GM19043 (cell line): ENCODE data around the gene CYP1A1.

Experiments
- ATAC-seq: cut with Tn5 transposase; IDR thresholded peaks from one replicate; pipeline ENCODE4 v1.9.1; 2021; ENCODE audit warnings: low read depth; ENCODE audit not compliant: unreplicated experiment

The CYP1A1 gene

DNA sequence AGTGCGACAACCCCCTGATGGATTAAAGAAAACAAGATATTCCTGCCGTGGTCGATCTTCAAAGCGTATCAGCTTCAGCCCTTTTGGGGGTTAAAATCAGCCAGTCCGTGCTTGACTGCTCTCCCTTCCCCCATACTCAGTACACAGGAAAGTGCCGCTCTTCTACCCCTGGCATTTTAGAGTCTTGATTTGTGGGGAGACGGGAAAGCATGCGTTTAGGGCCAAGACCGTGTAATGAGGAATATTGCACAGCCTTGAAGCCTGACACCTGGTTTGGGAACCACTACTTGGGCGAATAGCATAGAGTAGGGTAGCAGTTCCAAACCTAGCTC, 29.0 kb downstream of the CYP1A1 start:
- no peak for ATAC-seq

DNA sequence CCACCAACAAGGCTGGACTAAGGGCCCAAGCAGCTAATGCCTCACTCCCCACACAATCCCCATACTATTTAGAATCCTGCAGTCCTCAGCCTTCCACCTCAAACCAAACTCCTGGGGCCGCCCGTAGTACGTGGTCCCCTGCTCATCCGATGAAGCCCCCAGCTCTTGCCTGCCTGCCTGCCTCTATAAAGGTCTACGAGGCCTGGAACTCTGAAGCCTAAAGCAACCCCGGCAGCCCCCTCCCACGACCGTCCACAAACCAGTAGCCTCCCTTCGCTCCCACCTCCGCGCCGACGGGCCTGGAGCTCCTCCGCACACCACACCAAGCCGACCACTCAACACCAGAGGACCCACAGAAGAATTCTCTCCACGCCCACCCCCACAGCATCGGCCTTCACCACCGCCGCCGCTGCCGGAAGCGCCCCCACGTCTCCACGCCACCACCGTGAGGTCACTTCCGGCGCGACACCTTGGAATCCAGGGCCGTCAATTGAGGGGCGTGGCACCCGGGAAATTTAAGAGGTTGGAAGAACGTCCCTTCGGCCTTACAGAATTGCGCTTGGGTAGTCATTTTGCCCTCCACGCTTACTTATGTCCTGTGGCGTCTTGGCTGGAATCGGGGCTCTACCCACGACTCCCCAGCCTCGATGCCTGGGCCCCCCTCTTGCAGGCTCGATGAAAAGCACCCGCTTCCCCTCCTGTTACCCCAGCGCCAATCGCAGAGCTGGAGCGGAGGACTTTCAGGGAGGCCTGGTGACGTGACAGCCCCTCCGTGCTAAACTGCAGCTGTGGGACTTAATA, 29.5 kb downstream of the CYP1A1 start, which contains the start of gene EDC3:
EDC3 (minus strand) TSS at position 428 of the 801 bp plus-strand sequence. CDS start 20,900 bp downstream, outside the sequence.
- peak; percentile 72 for ATAC-seq

DNA sequence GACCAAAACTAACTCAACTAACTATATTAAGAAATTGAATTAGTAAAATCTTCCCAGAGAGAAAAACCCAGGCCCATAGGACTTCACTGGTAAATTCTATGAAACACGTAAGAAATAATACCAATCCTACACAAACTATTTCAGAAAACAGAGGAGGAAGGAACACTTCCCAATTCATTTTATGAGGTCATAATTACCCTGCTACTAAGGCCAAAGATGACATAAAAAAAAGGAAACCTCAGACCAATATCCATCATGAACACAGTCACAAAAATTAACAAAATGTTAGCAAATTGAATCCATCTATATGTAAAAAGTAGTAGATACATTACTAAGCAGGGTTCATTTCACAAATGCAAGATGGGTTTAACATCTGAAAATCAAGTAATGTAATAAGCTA, 33.0 kb downstream of the CYP1A1 start:
- no peak for ATAC-seq

DNA sequence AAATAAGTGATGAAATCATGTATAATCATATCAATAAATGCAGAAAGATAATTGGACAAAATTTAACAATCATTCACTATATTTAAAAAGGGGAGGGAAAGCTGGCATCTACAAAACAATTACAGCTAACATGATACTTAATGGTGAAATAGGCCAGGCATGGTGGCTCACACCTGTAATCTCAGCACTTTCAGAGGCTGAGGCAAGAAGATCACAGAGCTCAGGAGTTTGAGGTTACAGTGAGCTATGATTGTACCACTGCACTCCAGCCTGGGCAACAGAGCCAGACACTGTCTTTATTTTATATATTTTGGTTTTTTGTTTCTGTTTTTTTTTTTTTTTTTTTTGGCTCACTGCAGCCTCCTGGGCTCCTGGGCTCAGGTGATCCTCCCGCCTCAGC, 41.6 kb downstream of the CYP1A1 start:
- ATAC-seq, result no peak

DNA sequence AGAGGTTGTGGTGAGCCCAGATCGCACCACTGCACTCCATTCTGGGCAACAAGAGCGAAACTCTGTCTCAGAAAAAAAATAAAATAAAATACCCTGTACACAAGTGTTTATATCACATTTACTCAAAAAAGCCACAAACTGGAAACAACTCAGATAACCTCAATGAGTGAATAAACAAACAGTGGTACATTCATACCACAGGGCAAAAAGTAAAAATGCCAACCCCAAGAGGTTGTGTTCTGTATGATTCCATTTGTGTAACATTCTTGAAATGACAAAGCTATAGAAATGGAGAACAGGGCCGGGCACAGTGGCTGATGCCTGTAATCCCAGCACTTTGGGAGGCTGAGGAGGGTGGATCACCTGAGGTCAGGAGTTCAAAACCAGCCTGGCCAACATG, 42.4 kb downstream of the CYP1A1 start:
- no peak for ATAC-seq

DNA sequence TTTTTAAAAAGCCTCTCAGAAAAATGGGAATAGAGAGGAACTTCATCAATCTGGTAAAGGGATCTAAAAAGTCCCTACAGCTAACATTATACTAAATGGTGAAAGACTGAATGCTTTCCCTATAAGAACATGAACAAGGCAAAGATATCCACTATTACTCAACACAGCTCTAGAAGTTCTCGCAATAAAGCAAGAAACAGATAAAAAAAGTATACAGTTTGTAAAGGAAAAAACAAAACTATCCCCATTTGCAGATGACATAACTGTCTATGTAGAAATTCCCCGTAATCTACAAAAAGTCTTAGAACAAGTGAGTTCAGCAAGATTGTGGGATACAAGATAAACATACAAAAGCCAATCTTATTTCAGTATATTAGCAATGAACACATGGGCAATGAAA, 44.9 kb downstream of the CYP1A1 start:
- no peak for ATAC-seq

DNA sequence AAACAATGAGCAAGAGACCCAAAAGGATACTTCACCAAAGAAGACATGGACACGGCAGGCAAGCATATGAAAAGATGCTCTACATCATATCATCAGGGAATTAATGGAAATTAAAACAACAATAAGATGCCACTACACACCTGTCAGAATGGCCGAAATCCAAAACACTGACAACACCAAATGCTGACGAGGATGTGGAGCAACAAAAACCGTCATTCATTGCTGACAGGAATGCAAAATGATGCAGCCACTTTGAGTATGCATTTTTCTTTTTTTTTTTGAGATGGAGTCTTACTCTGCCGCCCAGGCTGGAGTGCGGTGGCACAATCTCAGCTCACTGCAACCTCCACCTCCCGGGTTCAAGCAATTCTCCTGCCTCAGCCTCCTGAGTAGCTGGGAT, 48.5 kb downstream of the CYP1A1 start:
- ATAC-seq, result no peak

DNA sequence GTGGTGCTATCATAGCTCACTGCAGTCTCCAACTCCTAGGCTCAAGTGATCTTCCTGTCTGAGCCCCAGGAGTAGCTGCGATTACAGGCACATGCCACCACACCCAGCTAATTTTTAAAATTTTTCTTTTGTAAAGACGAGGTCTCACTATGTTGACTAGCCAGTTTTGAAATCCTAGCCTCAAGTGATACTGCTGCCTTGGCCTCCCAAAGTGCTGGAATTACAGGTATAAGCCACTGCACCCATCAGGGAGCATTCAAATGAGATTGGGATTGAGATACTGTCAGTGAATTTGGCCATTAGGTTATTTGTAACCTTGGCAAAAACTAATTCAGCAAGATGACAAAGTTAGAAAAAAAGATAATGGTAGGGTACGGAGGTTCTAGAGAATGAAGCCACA, 51.2 kb downstream of the CYP1A1 start:
- no peak for ATAC-seq

DNA sequence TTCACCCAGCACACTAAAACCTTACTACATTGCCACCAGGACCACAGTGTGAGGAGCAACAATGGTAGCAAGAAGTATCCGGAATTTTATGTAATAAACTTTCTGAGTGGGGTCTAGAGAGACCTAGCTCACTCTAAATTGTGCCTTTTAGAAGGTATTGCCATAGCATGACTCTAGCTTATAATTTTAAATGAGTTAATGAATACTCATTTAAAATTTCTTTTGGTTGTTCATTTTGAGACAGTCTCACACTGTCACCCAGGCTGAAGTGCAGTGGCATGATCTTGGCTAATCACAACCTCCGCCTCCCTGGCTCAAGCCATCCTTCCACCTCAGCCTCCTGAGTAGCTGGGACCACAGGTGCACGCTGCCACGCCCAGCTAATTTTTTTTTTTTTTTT, 55.7 kb downstream of the CYP1A1 start:
- no peak for ATAC-seq
